PC-3 (cell line): ENCODE data around the gene PLPP1. TPM values are rescaled to one million over a fixed set of nuclear protein-coding genes. Genes with fewer than 3 reads are reported as not detected.

ENCODE experiments used
- ATAC-seq: fragments of 200-7000 bp; cut with Tn5 transposase; 2 replicates; pipeline ENCODE4 v1.9.1; 2020; ENCODE audit warnings: mild to moderate bottlenecking, moderate library complexity
- BruUV-seq: library from RNA; stranded (reverse); fragments of 400-500 nt; replicated peaks from 2 replicates; lab custom pipeline; 2021; lab: Mats Ljungman, UMichigan
- CTCF ChIA-PET: fragments of 300-600 bp; sonication (Branson Sonifier 250); formaldehyde crosslinking; loops from one replicate; lab custom pipeline; 2022; ENCODE audit warnings: antibody characterized with exemption; lab: Charles Lee
- POLR2A ChIA-PET: fragments of 300-600 bp; sonication (Branson Sonifier 250); formaldehyde crosslinking; loops from one replicate; lab custom pipeline; 2022; ENCODE audit warnings: antibody characterized with exemption; ENCODE audit not compliant: unreplicated experiment; lab: Charles Lee
- DNase-seq: peaks from one replicate; pipeline ENCODE4 v3.0.0-alpha.2; 2015
- H2AFZ ChIP-seq: fragments of 300-600 bp; sonication (generic); 2 replicates; pipeline ENCODE4 v1.6.0; 2016; ENCODE audit warnings: antibody characterized with exemption, low read length
- H3F3A ChIP-seq: fragments of 300-600 bp; sonication (generic); one replicate; pipeline ENCODE4 v1.6.0; 2017; ENCODE audit warnings: antibody characterized with exemption, low read length, control low read depth, mild to moderate bottlenecking; ENCODE audit not compliant: unreplicated experiment
- H3K27ac ChIP-seq: fragments of 300-600 bp; sonication (generic); 2 replicates; pipeline ENCODE4 v1.5.1; 2016; ENCODE audit warnings: mild to moderate bottlenecking, low read length
- H3K27me3 ChIP-seq: fragments of 300-600 bp; sonication (generic); 2 replicates; pipeline ENCODE4 v1.6.1; 2016; ENCODE audit warnings: low read length, mixed read lengths
- H3K36me3 ChIP-seq: fragments of 300-600 bp; sonication (generic); 2 replicates; pipeline ENCODE4 v1.6.1; 2016; ENCODE audit warnings: low read depth, mixed run types, low read length, mixed read lengths
- H3K4me1 ChIP-seq: fragments of 300-600 bp; sonication (generic); 2 replicates; pipeline ENCODE4 v1.5.1; 2016; ENCODE audit warnings: low read length; ENCODE audit not compliant: insufficient read depth
- H3K4me2 ChIP-seq: fragments of 300-600 bp; sonication (generic); 2 replicates; pipeline ENCODE4 v1.6.0; 2016; ENCODE audit warnings: low read length
- H3K4me3 ChIP-seq: fragments of 300-600 bp; sonication (generic); 2 replicates; pipeline ENCODE4 v1.5.1; 2016; ENCODE audit warnings: mild to moderate bottlenecking, low read length, mixed read lengths
- H3K79me2 ChIP-seq: fragments of 300-600 bp; sonication (generic); 2 replicates; pipeline ENCODE4 v1.6.1; 2017; ENCODE audit warnings: low read length, mixed read lengths
- H3K9ac ChIP-seq: fragments of 300-600 bp; sonication (generic); 2 replicates; pipeline ENCODE4 v1.6.0; 2016; ENCODE audit warnings: mild to moderate bottlenecking, low read length
- H3K9me2 ChIP-seq: fragments of 300-600 bp; sonication (generic); replicated peaks from 2 replicates; pipeline ENCODE4 v1.6.1; 2016; ENCODE audit warnings: mixed run types, low read length, mixed read lengths
- H3K9me3 ChIP-seq: fragments of 300-600 bp; sonication (generic); 2 replicates; pipeline ENCODE4 v1.6.1; 2016; ENCODE audit warnings: low read length, mixed read lengths
- H4K20me1 ChIP-seq: fragments of 300-600 bp; sonication (generic); 2 replicates; pipeline ENCODE4 v1.6.1; 2016; ENCODE audit warnings: low read length, mixed read lengths
- CTCF ChIP-seq: fragments of 300-600 bp; sonication (generic); conservative IDR thresholded peaks from 2 replicates; pipeline ENCODE4 v1.5.1; 2017; ENCODE audit warnings: antibody characterized with exemption, low read depth, mild to moderate bottlenecking, low read length
- EZH2 ChIP-seq: fragments of 300-600 bp; sonication (generic); IDR thresholded peaks from one replicate; pipeline ENCODE4 v1.6.1; 2017; ENCODE audit warnings: antibody characterized with exemption, mild to moderate bottlenecking, low read length; ENCODE audit not compliant: unreplicated experiment
- EZH2phosphoT487 ChIP-seq: fragments of 300-600 bp; sonication (generic); IDR thresholded peaks from 2 replicates; pipeline ENCODE4 v1.6.1; 2018; ENCODE audit warnings: mild to moderate bottlenecking, antibody characterized with exemption, low read length, borderline replicate concordance
- intact Hi-C: fragments of 100-400 bp; cut with micrococcal nuclease; formaldehyde crosslinking; loops from 2 replicates; pipeline ENCODE4 v1.9.0; 2023
- total RNA-seq: library from RNA; depleted of rRNA; stranded (reverse); fragments of >200 nt; gene quantifications from 2 replicates; pipeline ENCODE4 v1.2.3, GENCODE V29; 2014

PLPP1 gene
- total RNA-seq, 1 experiment from 2014 or later = 16.2 TPM

- peaks cover 10% of the 10 kb centered on the region for H3K4me1 ChIP-seq
- intact Hi-C loops = no loop called here
- no TSS peak for BruUV-seq
- H3K4me3 ChIP-seq = no peak overlapping the region
- no peaks in the 10 kb centered on the region for H3K9me3 ChIP-seq
- H3K79me2 ChIP-seq = no peaks in the 10 kb centered on the region
- no peaks in the 10 kb centered on the region for H3K27me3 ChIP-seq
- POLR2A ChIA-PET = no interaction called here
- CTCF ChIA-PET = no interaction called here
- no peaks in the 10 kb centered on the region for H3F3A ChIP-seq
- H2AFZ ChIP-seq = no peak overlapping the region
- H3K27ac ChIP-seq = no peak overlapping the region
- peak; percentile 74 for ATAC-seq
- no peak overlapping the region for H3K9ac ChIP-seq
- peak; percentile 44 for DNase-seq
- peak overlapping the region; percentile 32 for H3K4me2 ChIP-seq
- no peaks in the 10 kb centered on the region for H3K9me2 ChIP-seq
- no peaks in the 10 kb centered on the region for H3K36me3 ChIP-seq
- TF ChIP-seq CTCF = no peak
- no peaks in the 10 kb centered on the region for H4K20me1 ChIP-seq
Measured at GRCh38 chr5:55480781-55481180, 54.0 kb downstream of the PLPP1 start.

- DNase-seq = no peak
- CTCF ChIA-PET = no interaction called here
- Histone ChIP-seq H3K9ac (no peak overlapping the region), H3K4me3 (no peak overlapping the region), H3K9me3 (no peaks in the 10 kb centered on the region), H3K27me3 (no peaks in the 10 kb centered on the region), H3K9me2 (no peaks in the 10 kb centered on the region), H3K27ac (no peak overlapping the region), H3K79me2 (no peaks in the 10 kb centered on the region), H3F3A (no peaks in the 10 kb centered on the region), H3K4me2 (no peak overlapping the region), H3K4me1 (no peaks in the 10 kb centered on the region), H3K36me3 (no peaks in the 10 kb centered on the region), H2AFZ (no peak overlapping the region), H4K20me1 (no peaks in the 10 kb centered on the region)
- ATAC-seq = no peak
- no TSS peak for BruUV-seq
- POLR2A ChIA-PET = no interaction called here
- intact Hi-C loops = no loop called here
- TF ChIP-seq EZH2 (no peak), EZH2phosphoT487 (no peak), CTCF (no peak)
Measured at GRCh38 chr5:55472642-55473041, 62.1 kb downstream of the PLPP1 start.

DNA sequence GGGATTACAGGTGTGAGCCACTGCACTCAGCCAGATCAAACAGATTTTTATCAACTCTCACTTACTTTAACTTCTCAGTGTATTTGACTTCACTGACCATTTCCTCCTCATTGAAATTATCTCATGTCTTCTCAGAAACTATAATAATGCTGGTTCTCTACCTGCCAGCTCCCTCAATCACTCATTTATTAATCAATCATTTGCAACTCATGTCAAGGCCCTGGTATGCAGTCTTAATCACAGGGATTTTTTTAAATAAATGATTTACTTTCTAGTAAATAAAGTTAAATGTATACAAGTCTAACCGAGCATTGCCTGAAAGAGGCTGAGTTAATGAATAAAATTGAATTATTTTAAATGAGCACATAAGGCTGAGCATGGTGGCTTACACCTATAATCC lies 63.3 kb downstream of the PLPP1 start:
- no peaks in the 10 kb centered on the region for H3K9me3 ChIP-seq
- BruUV-seq = no TSS peak
- no peaks in the 10 kb centered on the region for H3K27me3 ChIP-seq
- no peaks in the 10 kb centered on the region for H3K4me1 ChIP-seq
- H2AFZ ChIP-seq = no peak overlapping the region
- no peak overlapping the region for H3K9ac ChIP-seq
- no peaks in the 10 kb centered on the region for H3K9me2 ChIP-seq
- POLR2A ChIA-PET = no interaction called here
- H3K27ac ChIP-seq = no peak overlapping the region
- intact Hi-C loops = no loop called here
- no peaks in the 10 kb centered on the region for H4K20me1 ChIP-seq
- no peak overlapping the region for H3K4me3 ChIP-seq
- TF ChIP-seq EZH2phosphoT487 = no peak
- no peak for TF ChIP-seq EZH2
- no peak for TF ChIP-seq CTCF
- no peak overlapping the region for H3K4me2 ChIP-seq
- no peaks in the 10 kb centered on the region for H3F3A ChIP-seq
- DNase-seq (no peak), ATAC-seq (no peak)
- H3K79me2 ChIP-seq = no peaks in the 10 kb centered on the region
- H3K36me3 ChIP-seq = no peaks in the 10 kb centered on the region
- CTCF ChIA-PET = no interaction called here
